Measurements from ENCODE around the gene MYO18A.

Gene MYO18A

GRCh38 chr17:29212681-29213121 is 32.5 kb upstream of the MYO18A start:
- H2AFZ ChIP-seq (ENCODE audit: low read depth, low read length) = no peak overlapping the region
- DNase-seq (no peak), ATAC-seq (ENCODE audit: insufficient read depth, low read depth) (no peak)
- H3K4me3 ChIP-seq (ENCODE audit: low read depth in 1 of 2, low read length in 2 of 2) = no peak overlapping the region
- no peaks in the 10 kb centered on the region for H3K4me1 ChIP-seq (ENCODE audit: insufficient read depth, low read length)
- no peak for TF ChIP-seq CTCF (IDR thresholded peaks at IDR 0.05; ENCODE audit: borderline replicate concordance, extremely low read depth, low read length, poor library complexity, severe bottlenecking)
- TF ChIP-seq EZH2 (IDR thresholded peaks at IDR 0.05; ENCODE audit: borderline replicate concordance, low read depth, low read length, severe bottlenecking) = no peak
- peaks cover 3% of the 10 kb centered on the region for H3K27me3 ChIP-seq (ENCODE audit: insufficient read depth, low read length, poor library complexity)
- H3K36me3 ChIP-seq (ENCODE audit: insufficient read depth, low read length) = no peaks in the 10 kb centered on the region
- no peaks in the 10 kb centered on the region for H3K9me3 ChIP-seq (ENCODE audit: insufficient read depth, low read length, severe bottlenecking)
- no peak overlapping the region for H3K4me2 ChIP-seq (ENCODE audit: insufficient read depth, low read length)
- H3K79me2 ChIP-seq (ENCODE audit: insufficient read depth, low read length) = no peaks in the 10 kb centered on the region
- H4K20me1 ChIP-seq (ENCODE audit: insufficient read depth, low read length) = no peaks in the 10 kb centered on the region
- no peak overlapping the region for H3K9ac ChIP-seq (ENCODE audit: low read depth, low read length)
- H3K27ac ChIP-seq (ENCODE audit: low read length) = no peak overlapping the region

- H2AFZ ChIP-seq (ENCODE audit: low read depth, low read length) = no peak overlapping the region
- peaks cover 3% of the 10 kb centered on the region for H3K27me3 ChIP-seq (ENCODE audit: insufficient read depth, low read length, poor library complexity)
- no peaks in the 10 kb centered on the region for H3K79me2 ChIP-seq (ENCODE audit: insufficient read depth, low read length)
- DNase-seq (no peak), ATAC-seq (ENCODE audit: insufficient read depth, low read depth) (no peak)
- H3K36me3 ChIP-seq (ENCODE audit: insufficient read depth, low read length) = no peaks in the 10 kb centered on the region
- no peak overlapping the region for H3K9ac ChIP-seq (ENCODE audit: low read depth, low read length)
- no peak overlapping the region for H3K27ac ChIP-seq (ENCODE audit: low read length)
- H4K20me1 ChIP-seq (ENCODE audit: insufficient read depth, low read length) = no peaks in the 10 kb centered on the region
- no peak overlapping the region for H3K4me2 ChIP-seq (ENCODE audit: insufficient read depth, low read length)
- H3K4me3 ChIP-seq (ENCODE audit: low read depth in 1 of 2, low read length in 2 of 2) = no peak overlapping the region
- no peaks in the 10 kb centered on the region for H3K4me1 ChIP-seq (ENCODE audit: insufficient read depth, low read length)
- no peaks in the 10 kb centered on the region for H3K9me3 ChIP-seq (ENCODE audit: insufficient read depth, low read length, severe bottlenecking)
- TF ChIP-seq CTCF (IDR thresholded peaks at IDR 0.05; ENCODE audit: borderline replicate concordance, extremely low read depth, low read length, poor library complexity, severe bottlenecking) (no peak), EZH2 (IDR thresholded peaks at IDR 0.05; ENCODE audit: borderline replicate concordance, low read depth, low read length, severe bottlenecking) (no peak)
Measured at GRCh38 chr17:29212094-29212631, 32.0 kb upstream of the MYO18A start.

- H3K36me3 ChIP-seq (ENCODE audit: insufficient read depth, low read length) = no peaks in the 10 kb centered on the region
- H3K27ac ChIP-seq (ENCODE audit: low read length) = no peak overlapping the region
- no peaks in the 10 kb centered on the region for H3K4me1 ChIP-seq (ENCODE audit: insufficient read depth, low read length)
- H3K27me3 ChIP-seq (ENCODE audit: insufficient read depth, low read length, poor library complexity) = peaks cover 3% of the 10 kb centered on the region
- no peaks in the 10 kb centered on the region for H4K20me1 ChIP-seq (ENCODE audit: insufficient read depth, low read length)
- TF ChIP-seq EZH2 (IDR thresholded peaks at IDR 0.05; ENCODE audit: borderline replicate concordance, low read depth, low read length, severe bottlenecking) = no peak
- TF ChIP-seq CTCF (IDR thresholded peaks at IDR 0.05; ENCODE audit: borderline replicate concordance, extremely low read depth, low read length, poor library complexity, severe bottlenecking) = no peak
- no peaks in the 10 kb centered on the region for H3K9me3 ChIP-seq (ENCODE audit: insufficient read depth, low read length, severe bottlenecking)
- H3K4me2 ChIP-seq (ENCODE audit: insufficient read depth, low read length) = no peak overlapping the region
- H2AFZ ChIP-seq (ENCODE audit: low read depth, low read length) = no peak overlapping the region
- no peaks in the 10 kb centered on the region for H3K79me2 ChIP-seq (ENCODE audit: insufficient read depth, low read length)
- no peak overlapping the region for H3K4me3 ChIP-seq (ENCODE audit: low read depth in 1 of 2, low read length in 2 of 2)
- ATAC-seq (ENCODE audit: insufficient read depth, low read depth) (no peak), DNase-seq (no peak)
- no peak overlapping the region for H3K9ac ChIP-seq (ENCODE audit: low read depth, low read length)
Measured at GRCh38 chr17:29210879-29211278, 30.7 kb upstream of the MYO18A start.

GRCh38 chr17:29209073-29209472 is 28.9 kb upstream of the MYO18A start:
- H3K79me2 ChIP-seq (ENCODE audit: insufficient read depth, low read length) = no peaks in the 10 kb centered on the region
- no peaks in the 10 kb centered on the region for H3K4me1 ChIP-seq (ENCODE audit: insufficient read depth, low read length)
- no peak overlapping the region for H3K27ac ChIP-seq (ENCODE audit: low read length)
- H3K36me3 ChIP-seq (ENCODE audit: insufficient read depth, low read length) = no peaks in the 10 kb centered on the region
- TF ChIP-seq EZH2 (IDR thresholded peaks at IDR 0.05; ENCODE audit: borderline replicate concordance, low read depth, low read length, severe bottlenecking) = no peak
- no peak for TF ChIP-seq CTCF (IDR thresholded peaks at IDR 0.05; ENCODE audit: borderline replicate concordance, extremely low read depth, low read length, poor library complexity, severe bottlenecking)
- no peaks in the 10 kb centered on the region for H3K9me3 ChIP-seq (ENCODE audit: insufficient read depth, low read length, severe bottlenecking)
- ATAC-seq (ENCODE audit: insufficient read depth, low read depth) (no peak), DNase-seq (no peak)
- H2AFZ ChIP-seq (ENCODE audit: low read depth, low read length) = no peak overlapping the region
- peaks cover 6% of the 10 kb centered on the region for H3K27me3 ChIP-seq (ENCODE audit: insufficient read depth, low read length, poor library complexity)
- no peaks in the 10 kb centered on the region for H4K20me1 ChIP-seq (ENCODE audit: insufficient read depth, low read length)
- H3K4me2 ChIP-seq (ENCODE audit: insufficient read depth, low read length) = no peak overlapping the region
- H3K4me3 ChIP-seq (ENCODE audit: low read depth in 1 of 2, low read length in 2 of 2) = no peak overlapping the region
- no peak overlapping the region for H3K9ac ChIP-seq (ENCODE audit: low read depth, low read length)

Measured in DND-41 (cell line).